GM13977 (cell line): Measurements from ENCODE around the gene IGFBP6.
"Not testable (repeated sequence)": the region's sequence is repeated elsewhere in the genome, so short reads cannot be mapped to it uniquely, and the experiment has no call there.

Experiments
- DNase-seq: peaks from one replicate; pipeline ENCODE4 v3.0.0; 2012; ENCODE audit warnings: low spot score
- CTCF ChIP-seq: IDR thresholded peaks from 2 replicates; pipeline ENCODE4 v1.5.1; 2012; ENCODE audit warnings: mild to moderate bottlenecking, control low read depth; ENCODE audit not compliant: insufficient read depth; ENCODE audit errors: extremely low read depth, missing control alignments
- in situ Hi-C: fragments of 300-500 bp; cut with MboI; formaldehyde crosslinking; loops from one replicate; pipeline ENCODE4 v1.12.0; 2022; ENCODE audit warnings: low sequenced_read_pairs, low pct_unique_long_range_greater_than_20kb, mixed read lengths, inconsistent platforms; ENCODE audit not compliant: unreplicated experiment

IGFBP6 gene

DNA sequence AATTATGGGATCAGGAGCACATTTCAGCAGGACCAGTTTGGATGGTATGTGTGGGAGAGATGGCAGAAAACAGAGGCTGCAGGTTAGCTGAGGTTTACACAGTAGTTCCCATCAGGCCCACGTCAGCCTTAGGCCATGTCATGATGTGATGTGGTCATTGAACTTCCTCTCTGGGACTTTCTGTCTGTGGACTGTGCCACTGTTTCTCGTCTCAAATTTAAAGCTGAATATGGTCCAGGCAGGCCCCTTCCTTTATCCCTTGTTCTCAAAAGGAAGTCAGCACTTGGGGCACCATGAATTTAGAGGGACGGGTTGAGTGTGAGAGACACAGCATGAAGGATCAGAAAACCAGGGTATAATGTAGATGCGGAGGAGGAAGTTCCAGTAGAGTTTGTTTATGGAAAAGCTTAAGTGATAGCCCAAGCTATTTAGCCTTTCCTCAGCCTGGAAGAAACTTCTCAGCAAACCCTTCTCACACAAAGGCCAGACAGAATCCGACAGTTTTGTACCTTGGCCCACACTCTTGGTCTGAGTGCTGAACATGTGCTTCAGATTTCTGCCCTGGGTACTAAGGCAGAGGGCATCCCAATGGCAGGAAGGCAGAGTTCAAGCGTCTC lies 3.6 kb upstream of the IGFBP6 start:
- in situ Hi-C loops, result no loop called here
- no peak for DNase-seq
- no peak for TF ChIP-seq CTCF

- in situ Hi-C loops, result no loop called here
- no peak for DNase-seq
- TF ChIP-seq CTCF, result no peak
Observed at GRCh38 chr12:53094394-53094787, 3.1 kb upstream of the IGFBP6 start.

- in situ Hi-C loops, result not testable (repeated sequence)
Observed at GRCh38 chr12:53094796-53095595, 2.5 kb upstream of the IGFBP6 start.

DNA sequence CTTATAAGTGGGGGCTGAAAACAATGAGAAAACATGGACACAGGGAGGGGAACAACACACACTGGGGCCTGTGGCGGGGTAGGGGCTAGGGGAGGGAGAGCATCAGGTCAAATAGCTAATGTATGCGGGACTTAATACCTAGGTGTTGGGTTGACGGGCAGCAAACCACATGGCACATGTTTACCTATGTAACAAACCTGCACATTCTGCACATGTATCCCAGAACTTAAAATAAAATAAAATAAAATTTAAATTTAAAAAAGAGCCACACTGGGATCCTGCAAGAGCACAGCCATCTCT lies 1.9 kb upstream of the IGFBP6 start:
- in situ Hi-C loops, result not testable (repeated sequence)

More at GRCh38 chr12:53094796-53095595, 2.5 kb upstream of the IGFBP6 start:
- not testable (repeated sequence) for DNase-seq

DNA sequence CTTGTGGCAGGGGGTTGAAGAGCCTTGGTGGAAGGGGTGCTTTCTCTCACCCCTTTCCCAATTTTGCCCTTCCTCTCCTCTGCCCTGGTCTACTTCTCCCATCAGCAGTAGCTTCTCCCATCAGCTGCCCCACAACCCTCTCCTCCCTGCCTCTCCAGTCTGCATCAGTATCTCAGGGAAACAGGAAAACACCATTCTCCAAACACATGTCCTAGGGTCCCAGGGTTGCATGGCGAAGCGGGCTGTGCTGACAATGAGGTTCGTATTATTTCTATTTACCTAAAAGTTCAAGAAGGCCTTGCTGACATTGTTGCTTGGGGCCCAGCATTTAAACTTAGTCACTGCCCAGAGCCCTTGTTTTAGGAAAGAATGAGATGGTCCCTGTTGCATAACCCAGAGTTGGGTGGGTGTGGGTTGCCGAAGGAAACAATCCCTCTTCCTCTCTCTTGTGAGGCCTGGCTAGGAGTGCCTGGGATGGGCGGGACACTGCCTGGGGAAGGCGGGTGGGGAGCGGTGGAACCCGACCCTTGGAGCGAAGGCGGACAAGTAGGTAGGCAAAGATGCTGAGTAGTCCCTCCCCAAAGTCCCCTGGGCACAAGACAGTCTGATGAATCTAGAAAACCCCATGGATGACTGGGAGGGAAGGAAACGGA lies 1.3 kb upstream of the IGFBP6 start:
- in situ Hi-C loops, result no loop called here
- TF ChIP-seq CTCF, result no peak
- DNase-seq, result no peak

More for the DNA sequence above, 1.9 kb upstream of the IGFBP6 start:
- DNase-seq, result not testable (repeated sequence)

DNA sequence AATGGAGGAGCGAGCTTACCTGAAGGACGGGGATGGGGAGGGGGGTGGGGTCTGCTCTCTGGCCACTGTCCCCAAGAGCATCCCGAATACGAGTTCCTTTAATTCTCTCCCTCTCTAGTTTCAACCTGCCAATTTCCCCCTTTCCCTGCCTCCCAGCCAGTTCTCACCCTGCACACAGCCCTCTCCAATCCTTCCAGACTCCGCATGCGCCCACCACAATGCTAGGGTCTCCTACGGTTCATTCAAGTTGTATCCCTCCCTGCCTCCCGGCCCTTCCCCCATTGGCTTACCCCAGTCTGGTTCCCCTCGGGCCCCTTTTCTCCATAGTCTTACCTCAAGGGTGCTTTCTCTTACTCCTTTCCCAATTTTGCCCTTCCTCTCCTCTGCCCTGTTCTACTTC lies 708 bp upstream of the IGFBP6 start:
- no peak for TF ChIP-seq CTCF
- in situ Hi-C loops, result no loop called here
- DNase-seq, result no peak

- in situ Hi-C loops, result no loop called here
- TF ChIP-seq CTCF, result no peak
- DNase-seq, result no peak
Observed at GRCh38 chr12:53097207-53097563, 282 bp upstream of the IGFBP6 start.
